GM21390 (cell line): ENCODE measurements around the gene RIMBP2.
"Not testable (repeated sequence)": the region's sequence is repeated elsewhere in the genome, so short reads cannot be mapped to it uniquely, and the experiment has no call there.

Experiments used
- ATAC-seq: cut with Tn5 transposase; IDR thresholded peaks from one replicate; pipeline ENCODE4 v1.9.1; 2021; ENCODE audit not compliant: unreplicated experiment

The RIMBP2 gene

GRCh38 chr12:130738403-130738802 is 22.3 kb upstream of the RIMBP2 start:
- ATAC-seq, result not testable (repeated sequence)

GRCh38 chr12:130737731-130738130 is 21.6 kb upstream of the RIMBP2 start:
- no peak for ATAC-seq

- no peak for ATAC-seq
Observed at GRCh38 chr12:130729344-130729743, 13.2 kb upstream of the RIMBP2 start.

GRCh38 chr12:130728158-130729058 is 12.3 kb upstream of the RIMBP2 start:
- ATAC-seq, result no peak

GRCh38 chr12:130719263-130719859 is 3.3 kb upstream of the RIMBP2 start:
- no peak for ATAC-seq

GRCh38 chr12:130717752-130718151 is 1.7 kb upstream of the RIMBP2 start:
- no peak for ATAC-seq

GRCh38 chr12:130716969-130717366 is 869 bp upstream of the RIMBP2 start:
- no peak for ATAC-seq

GRCh38 chr12:130715150-130715997 is 725 bp downstream of the RIMBP2 start:
- ATAC-seq, result no peak

GRCh38 chr12:130714591-130715149 is 1.4 kb downstream of the RIMBP2 start:
- ATAC-seq, result no peak

GRCh38 chr12:130714091-130714590 is 2.0 kb downstream of the RIMBP2 start:
- ATAC-seq, result no peak

GRCh38 chr12:130713581-130713991 is 2.5 kb downstream of the RIMBP2 start:
- no peak for ATAC-seq

- ATAC-seq, result no peak
Observed at GRCh38 chr12:130712346-130713065, 3.6 kb downstream of the RIMBP2 start.

- no peak for ATAC-seq
Observed at GRCh38 chr12:130711756-130712155, 4.3 kb downstream of the RIMBP2 start.

GRCh38 chr12:130710733-130711080 is 5.4 kb downstream of the RIMBP2 start:
- ATAC-seq, result no peak

- ATAC-seq, result no peak
Observed at GRCh38 chr12:130709971-130710732, 5.9 kb downstream of the RIMBP2 start.

- no peak for ATAC-seq
Observed at GRCh38 chr12:130709151-130709970, 6.7 kb downstream of the RIMBP2 start.

GRCh38 chr12:130708648-130709047 is 7.5 kb downstream of the RIMBP2 start:
- no peak for ATAC-seq

GRCh38 chr12:130707571-130707891 is 8.6 kb downstream of the RIMBP2 start:
- ATAC-seq, result no peak
